Kidney (tissue), 14 donors: ENCODE results near the gene CAP1. TPM values are rescaled to one million over a fixed set of nuclear protein-coding genes. Genes with fewer than 3 reads are reported as not detected.

Experiments
- DNase-seq, 5 donors: peaks; one replicate each; pipeline ENCODE4 v3.0.0-alpha.2; 2013 to 2020
- FAIRE-seq: peaks from 2 replicates; lab custom pipeline; 2012; peaks lifted over from hg19 to GRCh38; lab: Jason Lieb, UNC
- H3K27ac ChIP-seq, 2 donors: one replicate each; pipeline ENCODE4 v1.7.0; 2013; ENCODE audit warnings: low read depth in 2 of 2, low read length in 2 of 2, inconsistent platforms in 1 of 2
- H3K27me3 ChIP-seq: one replicate; pipeline ENCODE4 v1.7.1; 2013; ENCODE audit warnings: low read length, inconsistent platforms; ENCODE audit not compliant: control insufficient read depth, insufficient read depth
- H3K36me3 ChIP-seq, 3 donors: one replicate each; pipeline versions ENCODE4 v1.7.0 to v1.7.1; 2013; ENCODE audit warnings: low read length in 3 of 3, control low read depth in 1 of 3, inconsistent platforms in 1 of 3; ENCODE audit not compliant: insufficient read depth in 3 of 3, control insufficient read depth in 2 of 3
- H3K4me1 ChIP-seq, 3 donors: one replicate each; pipeline versions ENCODE4 v1.7.0 to v1.7.1; 2013; ENCODE audit warnings: low read length in 3 of 3, inconsistent platforms in 1 of 3, low read depth in 1 of 3; ENCODE audit not compliant: control insufficient read depth in 2 of 3, insufficient read depth in 2 of 3
- H3K4me3 ChIP-seq, 3 donors: one replicate each; pipeline versions ENCODE4 v1.7.0 to v1.8.1; 2013; ENCODE audit warnings: low read length in 3 of 3, control low read depth in 1 of 3, inconsistent platforms in 1 of 3
- H3K9ac ChIP-seq, 3 donors: one replicate each; pipeline versions ENCODE4 v1.7.0 to v1.7.1; 2013; ENCODE audit warnings: low read length in 3 of 3, control low read depth in 1 of 3, inconsistent platforms in 1 of 3
- H3K9me3 ChIP-seq, 3 donors: one replicate each; pipeline versions ENCODE4 v1.7.0 to v1.7.1; 2013; ENCODE audit warnings: low read length in 3 of 3, control low read depth in 1 of 3, inconsistent platforms in 1 of 3; ENCODE audit not compliant: control insufficient read depth in 2 of 3, insufficient read depth in 1 of 3
- intact Hi-C: fragments of 100-400 bp; cut with DNase I; formaldehyde crosslinking; loops from one replicate; pipeline ENCODE4 v1.11.1; 2022
- polyA plus RNA-seq: library from polyadenylated mRNA; stranded (reverse); fragments of 350-450 nt; fragmentation: Illumina TruSeq; extraction: RNeasy Lipid Tissue Mini Kit (QIAGEN cat#74804); gene quantifications from one replicate; pipeline ENCODE4 v1.2.3, GENCODE V29; 2014; ENCODE audit warnings: low read depth, low replicate concordance; ENCODE audit not compliant: insufficient read depth
- total RNA-seq: library from RNA; stranded (reverse); fragmentation: NEBNext Ultra II Directional; extraction: Animal tissue kit (Norgen Biotek cat#: 25700); gene quantifications from one replicate; pipeline ENCODE4 v1.2.1, GENCODE V29; 2021
- TF ChIP-seq, protein P1 (sequence below): IDR thresholded peaks from 3 replicates; pipeline ENCODE4 v1.5.1; 2012; ENCODE audit warnings: mild to moderate bottlenecking, moderate library complexity, borderline replicate concordance; ENCODE audit not compliant: insufficient read depth; ENCODE audit errors: extremely low read depth
- donor health status: control.
- donor health status: control.
- donor health status: control.
- donor health status: control.
- donor health status: control.
- donor health status: DM: yes; HTN: yes; CAD: no.
- donor health status: Normal renal cell carcinoma (clear cell type).

The CAP1 gene
- total and polyA plus RNA-seq, 2 donors from 2014 or later = 128 to 328 TPM

DNA sequence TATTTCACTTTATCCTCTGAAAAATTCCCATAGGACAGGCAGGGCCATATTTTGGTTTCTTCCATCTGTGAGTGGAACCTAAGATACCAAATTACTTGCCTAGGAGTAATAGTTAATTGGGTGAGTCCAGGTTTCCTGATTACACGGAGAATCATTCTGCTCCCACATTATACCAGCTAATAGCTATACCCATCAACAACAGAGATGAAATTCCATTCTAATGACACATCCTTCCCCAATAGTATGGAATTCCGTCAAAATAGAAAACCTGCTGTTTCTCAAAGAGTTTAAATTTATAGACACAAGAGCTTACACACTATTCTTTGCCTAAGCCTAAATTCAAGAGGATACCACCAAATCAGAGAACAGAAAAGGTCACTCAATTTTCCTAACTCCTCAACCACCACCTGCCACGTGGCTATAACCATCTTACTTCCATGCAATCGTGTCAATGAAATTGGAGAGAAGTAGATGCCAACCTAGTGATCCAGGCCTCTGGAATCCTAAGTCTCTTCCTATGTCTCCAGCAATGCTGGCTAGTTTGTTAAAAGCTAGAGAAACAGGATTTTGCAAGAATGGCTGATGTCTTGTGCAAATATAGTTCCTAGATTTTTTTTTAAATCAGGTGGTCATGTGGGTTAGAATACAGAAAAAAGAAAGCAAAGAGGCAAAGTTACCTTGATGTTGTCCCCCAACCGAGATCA, 50.3 kb downstream of the CAP1 start:
- no peak for DNase-seq
- TF ChIP-seq, protein P1, sequence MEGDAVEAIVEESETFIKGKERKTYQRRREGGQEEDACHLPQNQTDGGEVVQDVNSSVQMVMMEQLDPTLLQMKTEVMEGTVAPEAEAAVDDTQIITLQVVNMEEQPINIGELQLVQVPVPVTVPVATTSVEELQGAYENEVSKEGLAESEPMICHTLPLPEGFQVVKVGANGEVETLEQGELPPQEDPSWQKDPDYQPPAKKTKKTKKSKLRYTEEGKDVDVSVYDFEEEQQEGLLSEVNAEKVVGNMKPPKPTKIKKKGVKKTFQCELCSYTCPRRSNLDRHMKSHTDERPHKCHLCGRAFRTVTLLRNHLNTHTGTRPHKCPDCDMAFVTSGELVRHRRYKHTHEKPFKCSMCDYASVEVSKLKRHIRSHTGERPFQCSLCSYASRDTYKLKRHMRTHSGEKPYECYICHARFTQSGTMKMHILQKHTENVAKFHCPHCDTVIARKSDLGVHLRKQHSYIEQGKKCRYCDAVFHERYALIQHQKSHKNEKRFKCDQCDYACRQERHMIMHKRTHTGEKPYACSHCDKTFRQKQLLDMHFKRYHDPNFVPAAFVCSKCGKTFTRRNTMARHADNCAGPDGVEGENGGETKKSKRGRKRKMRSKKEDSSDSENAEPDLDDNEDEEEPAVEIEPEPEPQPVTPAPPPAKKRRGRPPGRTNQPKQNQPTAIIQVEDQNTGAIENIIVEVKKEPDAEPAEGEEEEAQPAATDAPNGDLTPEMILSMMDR = no peak
- no peaks in the 10 kb centered on the region for H3K9me3 ChIP-seq
- intact Hi-C loops = no loop called here
- no peak overlapping the region for H3K9ac ChIP-seq
- H3K36me3 ChIP-seq = peaks cover 4 to 13% (median 9%) of the 10 kb centered on the region in 3 donors
- H3K4me3 ChIP-seq = no peak overlapping the region
- H3K4me1 ChIP-seq = no peaks in the 10 kb centered on the region
- H3K27me3 ChIP-seq = no peaks in the 10 kb centered on the region
- no peak overlapping the region for H3K27ac ChIP-seq
- no peak for FAIRE-seq

GRCh38 chr1:40092241-40092640, 51.7 kb downstream of the CAP1 start:
- Histone ChIP-seq H3K27ac (no peak overlapping the region), H3K36me3 (peaks cover 4 to 13% (median 9%) of the 10 kb centered on the region in 3 donors), H3K27me3 (no peaks in the 10 kb centered on the region), H3K9ac (no peak overlapping the region), H3K4me3 (no peak overlapping the region), H3K4me1 (peaks cover 0 to 5% (median 0%) of the 10 kb centered on the region in 3 donors), H3K9me3 (no peaks in the 10 kb centered on the region)
- FAIRE-seq = no peak
- TF ChIP-seq, protein P1 = no peak
- intact Hi-C loops = no loop called here
- no peak for DNase-seq

DNA sequence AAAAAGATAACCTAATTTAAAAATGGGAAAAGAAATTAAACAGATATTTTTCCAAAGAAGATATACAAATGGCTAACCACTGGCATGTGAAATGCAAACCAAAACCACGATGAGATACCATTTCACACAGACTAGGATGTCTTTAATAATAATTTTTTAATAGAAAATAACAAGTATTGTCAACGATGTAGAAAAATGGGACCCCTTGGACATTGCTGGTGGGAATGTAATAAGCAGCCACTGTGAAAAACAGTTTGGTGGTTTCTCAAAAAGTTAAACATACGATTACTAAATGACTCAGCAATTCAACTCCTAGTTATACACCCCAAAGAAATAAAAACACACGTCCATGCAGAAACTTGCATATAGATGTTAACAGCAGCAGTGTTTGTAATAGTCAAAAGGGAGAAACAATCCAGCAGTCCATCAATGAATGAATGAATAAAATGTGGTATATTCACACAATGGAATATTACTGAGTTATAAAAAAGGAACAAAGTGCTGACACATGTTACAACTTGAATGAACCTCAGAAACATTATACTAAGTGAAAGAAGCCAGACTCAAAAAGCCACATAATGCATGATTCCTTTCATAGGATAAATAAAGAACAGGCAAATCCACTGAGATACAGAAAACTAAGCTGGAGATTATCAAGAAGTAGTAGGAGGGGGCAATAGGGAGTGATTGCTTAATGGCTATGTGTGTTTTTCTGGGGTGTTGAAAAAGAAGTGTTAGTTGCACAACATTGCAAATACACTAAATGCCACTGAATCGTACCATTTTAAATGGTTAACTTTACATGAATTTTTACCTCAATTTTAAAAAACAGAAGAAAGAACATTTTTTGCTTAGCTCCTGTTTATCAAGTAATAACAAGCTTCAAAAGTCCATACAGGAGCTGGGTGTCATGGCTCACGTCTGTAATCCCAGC, 52.4 kb downstream of the CAP1 start:
- H3K27me3 ChIP-seq = no peaks in the 10 kb centered on the region
- no peak overlapping the region for H3K9ac ChIP-seq
- peaks cover 4 to 13% (median 9%) of the 10 kb centered on the region in 3 donors for H3K36me3 ChIP-seq
- TF ChIP-seq, protein P1 = no peak
- no peak for DNase-seq
- H3K4me3 ChIP-seq = no peak overlapping the region
- no peaks in the 10 kb centered on the region for H3K9me3 ChIP-seq
- FAIRE-seq = no peak
- peaks cover 0 to 5% (median 4%) of the 10 kb centered on the region in 3 donors for H3K4me1 ChIP-seq
- no peak overlapping the region for H3K27ac ChIP-seq
- intact Hi-C loops = no loop called here
